NCI-H2107 (cell line): ENCODE results near the gene KMT2B.
"Not testable (repeated sequence)": the region's sequence is repeated elsewhere in the genome, so short reads cannot be mapped to it uniquely, and the experiment has no call there.

Experiments used
- DNase-seq: peaks from one replicate; lab custom pipeline; 2025; lab: John Stamatoyannopoulos, UW

KMT2B gene

GRCh38 chr19:35712567-35713505 is 5.0 kb upstream of the KMT2B start:
- DNase-seq: no peak

GRCh38 chr19:35713506-35713850 is 4.3 kb upstream of the KMT2B start:
- DNase-seq: no peak

- no peak for DNase-seq
Observed at GRCh38 chr19:35713904-35714495, 3.8 kb upstream of the KMT2B start.

DNA sequence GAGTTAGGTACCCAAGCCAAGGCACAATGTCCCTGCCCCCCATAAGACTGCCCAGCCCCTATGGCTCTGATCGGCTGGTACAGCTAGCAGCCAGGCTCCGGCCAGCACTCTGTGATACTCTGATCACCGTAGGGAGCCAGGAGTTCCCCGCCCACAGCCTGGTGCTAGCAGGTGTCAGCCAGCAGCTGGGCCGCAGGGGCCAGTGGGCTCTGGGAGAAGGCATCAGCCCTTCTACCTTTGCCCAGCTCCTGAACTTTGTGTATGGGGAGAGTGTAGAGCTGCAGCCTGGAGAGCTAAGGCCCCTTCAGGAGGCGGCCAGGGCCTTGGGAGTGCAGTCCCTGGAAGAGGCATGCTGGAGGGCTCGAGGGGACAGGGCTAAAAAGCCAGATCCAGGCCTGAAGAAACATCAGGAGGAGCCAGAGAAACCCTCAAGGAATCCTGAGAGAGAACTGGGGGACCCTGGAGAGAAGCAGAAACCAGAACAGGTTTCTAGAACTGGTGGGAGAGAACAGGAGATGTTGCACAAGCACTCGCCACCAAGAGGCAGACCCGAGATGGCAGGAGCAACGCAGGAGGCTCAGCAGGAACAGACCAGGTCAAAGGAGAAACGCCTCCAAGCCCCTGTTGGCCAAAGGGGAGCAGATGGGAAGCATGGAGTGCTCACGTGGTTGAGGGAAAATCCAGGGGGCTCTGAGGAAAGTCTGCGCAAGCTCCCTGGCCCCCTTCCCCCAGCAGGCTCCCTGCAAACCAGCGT is 3.0 kb upstream of the KMT2B start:
- DNase-seq: no peak

DNA sequence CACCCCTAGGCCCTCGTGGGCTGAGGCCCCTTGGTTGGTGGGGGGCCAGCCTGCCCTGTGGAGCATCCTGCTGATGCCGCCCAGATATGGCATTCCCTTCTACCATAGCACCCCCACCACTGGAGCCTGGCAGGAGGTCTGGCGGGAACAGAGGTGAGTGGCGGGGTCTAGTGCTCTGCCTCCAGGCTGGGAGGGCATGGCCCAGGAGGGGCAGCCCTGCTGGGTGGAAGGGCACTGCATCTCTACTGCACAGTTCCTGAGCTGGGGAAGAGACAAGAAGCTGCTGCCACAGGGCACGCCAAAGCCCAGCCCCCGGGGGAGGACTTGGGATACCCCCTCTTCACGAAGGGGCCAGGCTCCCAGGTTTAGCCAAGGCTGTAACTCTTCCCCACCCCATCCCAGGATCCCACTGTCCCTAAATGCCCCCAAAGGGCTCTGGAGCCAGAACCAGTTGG is 2.4 kb upstream of the KMT2B start:
- DNase-seq: no peak

- DNase-seq: no peak
Observed at GRCh38 chr19:35715981-35716800, 1.6 kb upstream of the KMT2B start.

DNA sequence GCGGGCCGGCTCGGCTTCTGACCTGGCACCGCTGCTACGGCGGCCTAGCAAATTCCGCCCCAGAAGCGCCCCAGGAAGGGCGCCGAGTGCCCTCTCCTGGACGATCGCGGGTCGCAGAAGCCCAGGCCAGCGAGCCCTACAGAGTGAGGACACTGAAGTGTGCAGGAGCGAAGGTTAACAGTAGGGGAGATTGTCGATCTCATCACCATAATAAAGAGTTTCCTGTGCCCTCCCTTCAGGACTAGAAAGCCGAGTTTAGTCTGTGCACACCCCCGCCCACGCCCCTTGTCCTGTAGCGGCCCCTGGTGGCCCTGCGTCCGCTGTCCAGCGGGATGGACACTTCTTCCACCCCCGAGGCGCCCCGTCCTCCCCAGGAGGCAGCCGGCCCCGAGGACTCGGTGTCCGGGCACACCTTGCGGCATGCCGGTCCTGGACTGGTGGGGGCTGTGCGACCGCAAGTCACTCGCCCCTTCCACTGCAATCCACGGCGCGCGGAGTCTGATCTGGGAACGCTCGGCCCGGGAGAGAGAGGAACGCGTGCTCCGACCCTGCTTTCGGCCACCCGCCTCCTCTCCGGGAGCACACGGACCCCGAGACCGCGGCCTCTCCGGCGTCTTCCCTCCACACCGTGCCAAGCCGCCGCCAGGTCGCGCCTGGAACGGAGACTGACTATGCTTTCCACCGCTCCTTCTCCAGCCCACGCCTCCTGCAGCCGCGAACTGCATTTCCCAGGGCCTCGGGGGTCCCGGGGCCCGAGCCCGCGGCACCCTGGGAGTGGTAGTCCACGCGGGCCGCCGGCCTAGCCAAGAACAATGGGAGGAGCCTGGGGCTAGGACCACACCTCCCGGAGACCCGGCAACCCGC is 770 bp upstream of the KMT2B start:
- DNase-seq: peak; percentile 77

DNA sequence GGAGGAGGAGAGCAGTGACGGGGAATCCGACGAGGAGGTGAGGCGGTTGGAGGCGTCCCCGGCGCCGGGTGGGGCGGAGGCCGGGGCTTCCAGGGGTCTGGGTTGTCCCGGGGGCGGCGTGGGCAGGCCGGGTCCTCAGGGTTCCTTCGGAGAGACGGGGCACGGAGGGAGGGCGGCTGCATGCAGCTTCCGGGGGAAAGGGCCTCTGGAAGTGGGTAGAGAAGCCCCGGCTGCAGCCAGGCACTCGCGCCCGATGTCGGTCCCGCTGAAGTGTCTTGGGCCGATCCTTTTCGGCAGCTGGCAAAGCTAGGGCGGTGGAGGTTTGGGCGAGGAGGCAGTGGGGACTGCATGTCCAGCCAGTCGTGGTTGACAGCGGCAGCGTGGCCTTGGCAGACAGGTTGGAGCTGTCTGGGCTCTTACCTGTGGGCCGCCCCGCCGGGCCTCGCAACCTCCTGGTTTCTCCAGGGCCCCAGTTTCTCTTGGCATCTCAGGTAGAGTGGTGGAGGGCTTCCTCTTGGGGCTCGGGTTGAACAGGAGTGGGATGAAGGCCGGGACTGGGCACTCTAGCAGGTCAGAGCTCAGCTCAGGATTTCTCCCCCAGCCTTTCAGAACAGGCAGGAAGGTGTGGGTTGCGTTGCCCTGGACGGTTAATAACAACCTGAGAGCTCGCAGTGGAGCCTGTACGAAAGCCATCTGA is 690 bp downstream of the KMT2B start:
- no peak for DNase-seq

DNA sequence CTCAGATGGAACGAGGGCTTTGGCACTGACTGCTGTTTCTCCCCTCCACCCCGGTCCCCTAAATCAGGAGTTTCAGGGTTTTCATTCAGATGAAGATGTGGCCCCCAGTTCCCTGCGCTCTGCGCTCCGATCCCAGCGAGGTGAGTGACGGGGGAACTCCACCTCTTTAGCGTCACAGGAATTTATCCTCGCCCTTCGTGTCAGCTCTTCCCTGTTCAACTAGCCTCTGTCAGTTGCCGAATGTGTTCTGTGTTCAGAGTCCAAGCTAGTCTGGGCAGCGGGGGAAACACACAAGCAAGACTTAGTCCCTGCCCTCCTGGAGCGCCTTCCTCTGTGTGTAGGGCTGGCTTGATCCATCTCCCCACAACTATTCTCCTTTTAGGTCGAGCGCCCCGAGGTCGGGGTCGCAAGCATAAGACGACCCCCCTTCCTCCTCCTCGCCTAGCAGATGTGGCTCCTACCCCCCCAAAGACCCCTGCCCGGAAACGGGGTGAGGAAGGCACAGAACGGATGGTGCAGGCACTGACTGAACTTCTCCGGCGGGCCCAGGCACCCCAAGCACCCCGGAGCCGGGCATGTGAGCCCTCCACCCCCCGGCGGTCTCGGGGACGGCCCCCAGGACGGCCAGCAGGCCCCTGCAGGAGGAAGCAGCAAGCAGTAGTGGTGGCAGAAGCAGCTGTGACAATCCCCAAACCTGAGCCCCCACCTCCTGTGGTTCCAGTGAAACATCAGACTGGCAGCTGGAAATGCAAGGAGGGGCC is 1.8 kb downstream of the KMT2B start:
- no peak for DNase-seq

- no peak for DNase-seq
Observed at GRCh38 chr19:35720163-35720524, 2.3 kb downstream of the KMT2B start.

- DNase-seq: no peak
Observed at GRCh38 chr19:35720648-35721047, 2.8 kb downstream of the KMT2B start.

DNA sequence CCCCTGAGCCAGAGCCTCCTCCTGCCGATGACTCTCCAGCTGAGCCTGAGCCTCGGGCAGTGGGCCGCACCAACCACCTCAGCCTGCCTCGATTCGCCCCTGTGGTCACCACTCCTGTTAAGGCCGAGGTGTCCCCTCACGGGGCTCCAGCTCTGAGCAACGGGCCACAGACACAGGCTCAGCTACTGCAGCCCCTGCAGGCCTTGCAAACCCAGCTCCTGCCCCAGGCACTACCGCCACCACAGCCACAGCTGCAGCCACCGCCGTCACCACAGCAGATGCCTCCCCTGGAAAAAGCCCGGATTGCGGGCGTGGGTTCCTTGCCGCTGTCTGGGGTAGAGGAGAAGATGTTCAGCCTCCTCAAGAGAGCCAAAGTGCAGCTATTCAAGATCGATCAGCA is 3.6 kb downstream of the KMT2B start:
- no peak for DNase-seq

DNA sequence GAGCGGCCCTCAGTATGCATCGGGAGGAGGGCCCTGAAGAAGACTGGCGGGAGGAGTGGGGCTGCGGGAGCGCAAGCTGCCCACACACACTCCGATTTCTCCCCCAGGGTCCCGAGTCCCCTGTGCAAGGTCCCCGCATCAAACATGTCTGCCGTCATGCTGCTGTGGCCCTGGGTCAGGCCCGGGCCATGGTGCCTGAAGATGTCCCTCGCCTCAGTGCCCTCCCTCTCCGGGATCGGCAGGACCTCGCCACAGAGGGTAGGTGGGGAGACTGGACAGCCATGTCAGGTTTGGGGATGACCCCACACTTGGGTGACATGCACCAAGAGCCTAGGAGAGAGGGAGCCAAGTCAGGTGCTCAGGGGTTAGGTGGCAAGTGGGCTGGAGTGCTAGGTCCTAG is 4.7 kb downstream of the KMT2B start:
- DNase-seq: no peak

DNA sequence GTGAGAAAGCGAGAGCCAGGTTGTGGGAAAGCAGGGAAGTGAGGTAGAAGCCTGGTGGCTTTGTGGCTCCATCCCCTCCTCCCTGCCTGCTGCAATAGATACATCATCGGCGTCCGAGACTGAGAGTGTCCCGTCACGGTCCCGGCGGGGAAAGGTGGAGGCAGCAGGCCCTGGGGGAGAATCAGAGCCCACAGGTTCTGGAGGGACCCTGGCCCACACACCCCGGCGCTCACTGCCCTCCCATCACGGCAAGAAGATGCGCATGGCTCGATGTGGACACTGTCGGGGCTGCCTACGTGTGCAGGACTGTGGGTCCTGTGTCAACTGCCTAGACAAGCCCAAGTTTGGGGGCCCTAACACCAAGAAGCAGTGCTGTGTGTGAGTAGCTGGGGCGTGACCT is 5.1 kb downstream of the KMT2B start:
- DNase-seq: no peak

DNA sequence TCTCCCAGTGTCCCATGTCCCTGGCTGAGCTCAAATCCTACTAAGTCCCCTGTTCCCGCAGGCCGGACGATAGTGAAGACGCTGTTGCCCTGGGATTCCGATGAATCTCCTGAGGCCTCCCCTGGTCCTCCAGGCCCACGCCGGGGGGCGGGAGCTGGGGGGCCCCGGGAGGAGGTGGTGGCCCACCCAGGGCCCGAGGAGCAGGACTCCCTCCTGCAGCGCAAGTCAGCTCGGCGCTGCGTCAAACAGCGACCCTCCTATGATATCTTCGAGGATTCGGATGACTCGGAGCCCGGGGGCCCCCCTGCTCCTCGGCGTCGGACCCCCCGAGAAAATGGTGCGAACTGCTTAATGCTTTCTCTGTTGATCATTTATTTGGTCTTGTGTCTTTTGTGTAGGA is 5.9 kb downstream of the KMT2B start:
- DNase-seq: no peak

- not testable (repeated sequence) for DNase-seq
Observed at GRCh38 chr19:35724132-35724531, 6.3 kb downstream of the KMT2B start.

GRCh38 chr19:35724560-35724959 is 6.8 kb downstream of the KMT2B start:
- no peak for DNase-seq

- no peak for DNase-seq
Observed at GRCh38 chr19:35725216-35725861, 7.5 kb downstream of the KMT2B start.
